Measurements from ENCODE around the gene TMOD4. TPM values are rescaled to one million over a fixed set of nuclear protein-coding genes. Genes with fewer than 3 reads are reported as not detected.

TMOD4 gene
- total and polyA plus RNA-seq, 2 experiments from 2014 or later: 1.3 TPM; not detected in 1

GRCh38 chr1:151222130-151222529 lies 46.3 kb upstream of the TMOD4 start:
- Histone ChIP-seq H3K27me3 (ENCODE audit: insufficient read depth) (no peaks in the 10 kb centered on the region), H4K20me1 (replicated peaks; ENCODE audit: insufficient read depth) (peaks cover 30% of the 10 kb centered on the region), H3K9me2 (ENCODE audit: insufficient read depth) (no peaks in the 10 kb centered on the region), H3K4me3 (no peak overlapping the region), H3K27ac (ENCODE audit: low read depth) (peak overlapping the region; percentile 51; the same call in 1 of the 2 replicates), H3F3A (replicated peaks; ENCODE audit: low read depth) (0 out of 2 replicates have a peak, but pooled peaks cover 5% of the 10 kb centered on the region), H2AFZ (no peak overlapping the region), H3K36me3 (ENCODE audit: insufficient read depth) (peaks cover 2% of the 10 kb centered on the region; the same call in 1 of the 2 replicates), H3K4me2 (no peak overlapping the region), H3K79me2 (replicated peaks; ENCODE audit: insufficient read depth) (peaks cover 82% of the 10 kb centered on the region), H3K4me1 (ENCODE audit: insufficient read depth) (peaks cover 3% of the 10 kb centered on the region; the same call in 1 of the 2 replicates)
- H3K4me1 Mint-ChIP-seq: peaks cover 8% of the 10 kb centered on the region; the same call in 2 of the 3 replicates
- no peak for DNase-seq (ENCODE audit: low spot score)
- no peak overlapping the region for H3K4me3 Mint-ChIP-seq
- H3K27me3 Mint-ChIP-seq (ENCODE audit: insufficient read depth, low read depth, poor library complexity): no peaks in the 10 kb centered on the region
- no peak for TF ChIP-seq ZNF331 (CRISPR knock-in tag; IDR thresholded peaks at IDR 0.05; ENCODE audit: low read depth)
- no peak for TF ChIP-seq REST (IDR thresholded peaks at IDR 0.05; ENCODE audit: unreplicated experiment)
- TF ChIP-seq EZH2phosphoT487 (IDR thresholded peaks at IDR 0.05; ENCODE audit: unreplicated experiment): no peak
- TF ChIP-seq CREB1 (CRISPR knock-in tag; IDR thresholded peaks at IDR 0.05; ENCODE audit: low read depth): no peak
- no peak for TF ChIP-seq ZNF462 (CRISPR knock-in tag; IDR thresholded peaks at IDR 0.05)
- TF ChIP-seq EZH2 (IDR thresholded peaks at IDR 0.05; ENCODE audit: low read depth, unreplicated experiment): no peak
- TF ChIP-seq POLR2AphosphoS5 (IDR thresholded peaks at IDR 0.05; ENCODE audit: low read depth): no peak
- TF ChIP-seq ETS1 (IDR thresholded peaks at IDR 0.05): no peak
- TF ChIP-seq JUNB (IDR thresholded peaks at IDR 0.05; ENCODE audit: unreplicated experiment): no peak
- TF ChIP-seq STAT1 (IDR thresholded peaks at IDR 0.05; ENCODE audit: unreplicated experiment): no peak
- TF ChIP-seq NANOG (IDR thresholded peaks at IDR 0.05; ENCODE audit: borderline replicate concordance): no peak
- no peak for TF ChIP-seq ZNF114 (CRISPR knock-in tag; IDR thresholded peaks at IDR 0.05)
- no peak for TF ChIP-seq CTCF (conservative IDR thresholded peaks at IDR 0.05; ENCODE audit: low read depth in 2 of 2)
- peaks cover 30% of the 10 kb centered on the region for H3K36me3 Mint-ChIP-seq (ENCODE audit: low read depth)
- ATAC-seq: no peak
- peak overlapping the region; percentile 51 for H3K27ac Mint-ChIP-seq
- no peaks in the 10 kb centered on the region for H3K9me3 Mint-ChIP-seq
